ENCODE results near the gene SLC12A9.
A peak's percentile ranks its signal among the peaks of the same experiment; 100 is the strongest.

SLC12A9 gene

GRCh38 chr7:100894860-100895700 is 42.6 kb downstream of the SLC12A9 start (continued):
- TF ChIP-seq PRDM6 (tag by site-specific recombination; IDR thresholded peaks at IDR 0.05): no peak
- TF ChIP-seq TRIM28 (IDR thresholded peaks at IDR 0.05; ENCODE audit: borderline replicate concordance, low read length): no peak
- TF ChIP-seq HOXC10 (CRISPR knock-in tag; IDR thresholded peaks at IDR 0.05): no peak
- TF ChIP-seq ZNF341 (tag by site-specific recombination; IDR thresholded peaks at IDR 0.05; ENCODE audit: low read depth): peak; percentile 68
- TF ChIP-seq ZNF596 (tag by site-specific recombination; IDR thresholded peaks at IDR 0.05): no peak
- no peak for TF ChIP-seq ZNF280C (tag by site-specific recombination; IDR thresholded peaks at IDR 0.05)
- no peak for TF ChIP-seq SCRT1 (tag by site-specific recombination; IDR thresholded peaks at IDR 0.05; ENCODE audit: borderline replicate concordance)
- no peak for TF ChIP-seq ZNF514 (tag by site-specific recombination; IDR thresholded peaks at IDR 0.05)
- TF ChIP-seq ZNF133 (tag by site-specific recombination; IDR thresholded peaks at IDR 0.05): no peak
- TF ChIP-seq YY2 (tag by site-specific recombination; IDR thresholded peaks at IDR 0.05): no peak; the same call in 1 of the 2 replicates
- TF ChIP-seq SETDB1 (IDR thresholded peaks at IDR 0.05; ENCODE audit: insufficient read length, low read length): no peak
- no peak for TF ChIP-seq ZNF747 (tag by site-specific recombination; IDR thresholded peaks at IDR 0.05)
- TF ChIP-seq ZNF157 (tag by site-specific recombination; IDR thresholded peaks at IDR 0.05): no peak
- TF ChIP-seq PRDM4 (tag by site-specific recombination; IDR thresholded peaks at IDR 0.05): no peak
- TF ChIP-seq PRDM1 (tag by site-specific recombination; IDR thresholded peaks at IDR 0.05): no peak
- TF ChIP-seq ZNF521 (tag by site-specific recombination; IDR thresholded peaks at IDR 0.05): no peak
- TF ChIP-seq ZFP37 (tag by site-specific recombination; IDR thresholded peaks at IDR 0.05): no peak
- TF ChIP-seq FEZF1 (tag by site-specific recombination; IDR thresholded peaks at IDR 0.05): no peak
- no peak for TF ChIP-seq ZNF549 (tag by site-specific recombination; IDR thresholded peaks at IDR 0.05)
- TF ChIP-seq ZNF416 (tag by site-specific recombination; IDR thresholded peaks at IDR 0.05): no peak
- no peak for TF ChIP-seq ZSCAN18 (tag by site-specific recombination; IDR thresholded peaks at IDR 0.05)
- no peak for TF ChIP-seq ZNF2 (tag by site-specific recombination; IDR thresholded peaks at IDR 0.05)
- TF ChIP-seq ZNF10 (tag by site-specific recombination; IDR thresholded peaks at IDR 0.05): no peak
- TF ChIP-seq ZNF580 (tag by site-specific recombination; IDR thresholded peaks at IDR 0.05): no peak
- no peak for TF ChIP-seq ZFP41 (tag by site-specific recombination; IDR thresholded peaks at IDR 0.05; ENCODE audit: borderline replicate concordance)
- TF ChIP-seq ZNF404 (tag by site-specific recombination; IDR thresholded peaks at IDR 0.05): no peak
- TF ChIP-seq ZNF292 (tag by site-specific recombination; IDR thresholded peaks at IDR 0.05; ENCODE audit: borderline replicate concordance, low read depth): no peak
- no peak for TF ChIP-seq ZNF324 (tag by site-specific recombination; IDR thresholded peaks at IDR 0.05)
- no peak for TF ChIP-seq ZNF174 (tag by site-specific recombination; IDR thresholded peaks at IDR 0.05)
